HL-60/S4 treated with retinoic acid at 250 ng/mL for 4 days and 3 days (cell line): ENCODE results near the gene UST.

ENCODE experiments used
- in situ Hi-C: fragments of 300-500 bp; cut with MboI; formaldehyde crosslinking; loops from 2 replicates; pipeline ENCODE4 v1.7.0; 2022; ENCODE audit warnings: low sequenced_read_pairs

The UST gene

DNA sequence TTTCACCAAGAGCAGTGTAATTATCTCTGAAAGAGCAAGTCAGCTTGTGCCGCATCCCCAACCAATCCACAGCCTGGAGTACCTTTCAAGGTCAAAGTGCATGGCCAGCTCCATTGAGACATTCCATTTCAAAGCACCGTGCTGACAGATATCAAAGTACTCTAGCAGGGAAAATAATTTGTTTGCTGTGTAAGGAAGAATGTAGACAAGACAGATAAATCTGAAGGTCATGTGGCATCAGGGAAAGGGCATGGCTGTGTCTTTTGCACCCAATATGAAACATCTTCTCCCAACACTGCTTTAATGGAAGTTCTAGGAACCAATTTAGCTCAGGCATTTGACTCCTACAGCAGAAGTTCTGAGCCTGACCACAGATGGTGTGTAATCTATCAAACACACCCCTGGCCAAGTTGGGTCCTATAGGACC, 328.0 kb downstream of the UST start:
- in situ Hi-C loops, result loop anchor here (10.0 kb wide), 1 partner anchor 350 kb away; no protein-coding TSS in a partner anchor

DNA sequence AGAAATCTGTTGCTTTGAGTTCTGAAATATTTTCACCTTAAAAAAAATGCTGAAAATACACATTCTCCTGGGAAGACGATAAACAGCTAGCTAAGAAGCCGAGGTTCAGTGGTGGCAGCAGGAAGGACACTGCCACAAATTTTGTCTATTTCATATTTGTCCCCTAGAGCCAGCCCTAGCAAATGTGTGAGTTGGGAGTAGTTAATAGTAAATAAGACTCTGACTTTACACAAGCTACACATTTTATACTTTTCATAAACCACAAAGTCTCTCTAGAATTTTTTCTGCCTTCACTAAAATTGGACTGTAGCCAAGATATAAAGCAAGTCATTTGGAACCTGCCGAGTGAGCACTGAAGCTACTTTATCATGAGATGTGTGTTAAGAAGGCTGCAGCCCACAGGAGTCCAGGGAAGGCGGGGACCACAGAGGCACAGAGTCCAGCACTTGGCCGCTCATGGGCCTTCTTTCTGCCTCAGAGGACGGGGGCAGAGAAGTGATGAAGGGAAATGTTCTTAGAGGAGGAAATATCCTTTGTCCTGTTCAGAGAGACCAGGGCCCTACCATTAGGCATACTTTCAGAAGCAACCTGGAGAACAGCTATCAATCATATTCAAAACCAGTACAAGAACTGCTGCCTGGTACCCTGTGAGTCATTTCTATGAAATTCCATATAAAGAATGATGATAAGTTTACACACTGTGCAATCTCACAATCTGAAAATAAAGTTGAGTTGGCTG, 329.0 kb downstream of the UST start:
- in situ Hi-C loops, result loop anchor here (10.0 kb wide), 1 partner anchor 349 kb away; no protein-coding TSS in a partner anchor

DNA sequence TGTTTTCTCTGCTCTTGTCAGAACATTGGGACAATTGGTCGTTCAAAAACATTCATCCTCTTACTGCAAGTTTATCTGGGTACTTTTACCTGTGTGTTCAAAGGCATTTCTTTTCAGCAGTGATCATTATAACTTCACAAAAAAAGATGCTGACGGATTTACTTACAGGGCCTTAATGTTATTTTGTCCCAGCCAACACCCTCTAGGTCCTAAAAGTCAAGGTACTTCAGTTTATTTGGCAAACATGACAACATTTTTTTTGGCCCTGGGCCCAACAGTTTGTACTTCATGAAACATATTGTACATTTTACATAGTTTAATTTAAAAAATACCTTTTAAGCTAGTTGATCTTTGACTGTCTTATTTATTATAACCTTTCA, 329.5 kb downstream of the UST start:
- in situ Hi-C loops, result loop anchor here (10.0 kb wide), 1 partner anchor 348 kb away; no protein-coding TSS in a partner anchor

DNA sequence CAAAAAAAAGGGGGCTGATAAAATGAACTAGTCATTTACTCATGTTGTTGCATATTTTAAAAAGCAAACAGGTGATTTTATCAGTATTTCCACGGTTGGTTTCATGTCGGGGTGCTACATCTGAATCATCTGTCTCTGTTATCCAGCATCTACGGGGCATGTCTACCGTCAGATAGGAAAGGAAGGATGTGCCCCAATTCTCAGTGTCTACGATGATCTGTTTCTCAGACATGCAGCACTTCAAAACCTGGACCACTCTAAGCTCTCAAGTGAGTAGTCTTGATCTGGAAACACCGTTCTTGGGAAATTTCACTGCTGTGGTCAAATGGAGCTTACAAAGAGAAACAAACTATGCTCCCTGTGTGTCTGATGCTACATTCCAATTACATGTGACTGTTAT, 330.4 kb downstream of the UST start:
- in situ Hi-C loops, result loop anchor here (10.0 kb wide), 1 partner anchor 348 kb away; no protein-coding TSS in a partner anchor

DNA sequence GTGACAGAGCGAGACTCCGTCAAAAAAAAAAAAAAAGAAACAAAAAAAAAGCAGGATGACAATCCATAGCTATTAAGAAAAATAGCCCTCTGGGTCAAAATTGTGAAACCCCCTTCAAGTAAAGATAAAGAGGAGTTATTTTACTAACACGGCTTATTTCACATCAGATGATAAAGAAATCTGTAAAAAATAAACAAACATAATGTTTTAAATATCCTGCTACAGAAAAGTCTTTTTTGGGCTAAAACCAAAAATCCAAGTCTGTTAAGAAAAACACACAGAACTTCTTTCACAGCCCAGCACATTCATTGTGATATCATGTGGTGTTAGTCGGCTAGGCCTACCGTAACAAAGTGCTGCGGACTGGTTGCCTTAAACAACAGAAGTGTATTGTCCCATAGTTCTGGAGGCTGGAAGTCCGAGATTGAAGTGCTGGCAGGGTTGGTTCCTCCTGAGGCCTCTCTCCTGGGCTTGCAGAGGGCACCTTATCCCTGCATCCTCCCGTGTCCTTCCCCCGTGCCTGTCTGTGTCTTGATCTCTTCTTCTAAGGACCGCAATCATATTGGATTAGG, 331.5 kb downstream of the UST start:
- in situ Hi-C loops, result loop anchor here (10.0 kb wide), 1 partner anchor 347 kb away; no protein-coding TSS in a partner anchor

DNA sequence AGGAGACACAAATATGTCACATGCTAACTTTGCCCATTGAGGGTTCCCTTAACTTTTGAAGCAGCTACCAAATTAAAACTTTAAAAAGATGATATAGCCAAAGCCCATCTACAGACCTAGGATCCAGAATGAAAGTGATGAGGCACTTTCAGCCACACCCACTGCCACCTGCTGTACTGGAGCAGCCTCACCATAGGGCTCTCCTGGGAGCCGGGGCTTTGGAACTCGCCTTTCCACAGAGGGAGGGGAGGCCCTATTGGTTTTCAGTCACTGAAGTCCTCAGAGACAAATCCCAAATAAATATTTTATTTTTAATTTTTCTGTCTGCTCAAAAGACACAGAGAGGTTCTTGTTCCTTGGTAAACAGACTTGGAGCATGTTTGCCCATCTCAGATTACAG, 332.6 kb downstream of the UST start:
- in situ Hi-C loops, result loop anchor here (10.0 kb wide), 1 partner anchor 345 kb away; no protein-coding TSS in a partner anchor

DNA sequence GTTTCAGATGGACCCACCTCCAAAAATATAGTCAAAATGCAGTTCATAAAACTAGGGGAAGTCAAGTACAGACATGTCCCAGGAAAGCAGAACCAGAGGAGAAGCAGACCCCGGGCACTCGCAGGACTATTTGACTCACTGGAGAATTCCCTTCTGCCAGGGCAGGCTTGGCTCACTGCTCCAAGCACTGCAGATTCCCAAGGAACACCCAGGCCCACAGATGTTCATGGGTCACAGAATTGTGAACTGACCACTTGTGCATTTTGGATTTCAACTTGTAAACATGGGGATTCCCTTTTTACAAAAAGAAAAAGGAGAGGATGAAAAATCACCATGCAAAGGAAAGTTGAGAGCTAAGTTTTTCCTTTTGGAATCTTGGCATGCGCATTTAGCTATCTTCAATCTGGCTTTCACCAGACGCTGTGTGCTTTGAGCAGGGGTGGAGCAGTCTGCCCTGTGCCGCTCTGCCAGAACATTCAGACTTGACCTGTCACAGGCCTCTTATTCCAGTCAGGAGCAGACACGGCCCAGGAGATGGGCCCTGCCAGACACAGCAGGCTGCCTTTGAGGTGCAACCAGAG, 333.2 kb downstream of the UST start:
- in situ Hi-C loops, result loop anchor here (10.0 kb wide), 1 partner anchor 345 kb away; no protein-coding TSS in a partner anchor

DNA sequence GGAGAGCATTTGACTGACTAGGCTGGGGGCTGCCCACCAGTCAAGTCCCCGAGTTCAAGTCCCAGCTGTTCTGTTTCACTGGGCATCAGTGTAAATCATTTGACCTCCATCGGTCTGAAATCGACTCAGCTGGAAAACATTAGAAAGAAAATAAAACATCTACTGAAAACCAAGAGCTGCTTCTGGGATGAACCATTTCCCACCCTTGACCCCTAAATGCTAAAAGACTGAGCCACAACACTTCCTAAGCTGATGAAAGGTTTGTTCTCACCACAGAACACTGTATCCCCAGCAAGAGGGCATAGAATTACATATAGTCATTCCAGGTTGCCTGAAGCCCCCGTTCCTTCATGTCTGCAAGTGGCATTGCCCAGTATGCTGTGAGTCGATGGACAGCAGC, 333.7 kb downstream of the UST start:
- in situ Hi-C loops, result no loop called here

DNA sequence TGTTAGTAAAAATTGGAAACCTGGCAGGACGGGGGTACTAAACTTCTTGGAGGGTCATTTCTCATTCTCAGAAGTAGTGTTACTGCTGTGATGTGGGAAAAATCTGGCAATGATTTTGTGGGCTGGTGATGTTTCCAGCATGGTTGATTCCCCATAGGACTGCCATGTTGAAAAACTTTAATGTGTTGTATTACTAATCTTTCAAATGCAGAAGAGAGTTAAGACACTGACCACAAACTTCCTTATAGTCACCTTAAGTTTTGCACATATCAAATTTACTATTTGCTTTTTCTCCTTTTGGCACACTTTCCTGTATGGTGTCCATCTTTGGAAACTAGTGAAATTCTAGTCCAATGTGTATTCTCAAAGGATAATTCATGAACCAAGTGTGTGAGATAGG, 334.5 kb downstream of the UST start:
- in situ Hi-C loops, result no loop called here

DNA sequence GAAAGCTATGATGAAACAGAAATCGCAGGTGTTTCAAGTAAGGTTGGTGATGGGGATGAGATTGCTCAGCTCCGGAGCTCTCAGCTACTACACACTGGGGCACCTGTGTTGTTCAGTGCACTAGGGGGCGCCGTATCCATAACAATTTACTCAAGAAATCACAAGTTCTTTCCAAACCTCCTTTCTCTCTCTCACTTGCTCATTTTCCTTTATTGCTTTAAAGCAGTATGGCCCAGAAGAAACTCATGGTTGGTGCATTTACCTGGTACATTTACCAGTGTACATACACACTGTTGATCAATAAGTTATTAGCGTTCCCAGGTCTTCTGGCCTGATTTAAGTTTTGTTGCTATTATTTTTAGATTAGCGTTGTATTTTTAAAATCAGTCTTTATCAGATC, 335.5 kb downstream of the UST start:
- in situ Hi-C loops, result no loop called here

DNA sequence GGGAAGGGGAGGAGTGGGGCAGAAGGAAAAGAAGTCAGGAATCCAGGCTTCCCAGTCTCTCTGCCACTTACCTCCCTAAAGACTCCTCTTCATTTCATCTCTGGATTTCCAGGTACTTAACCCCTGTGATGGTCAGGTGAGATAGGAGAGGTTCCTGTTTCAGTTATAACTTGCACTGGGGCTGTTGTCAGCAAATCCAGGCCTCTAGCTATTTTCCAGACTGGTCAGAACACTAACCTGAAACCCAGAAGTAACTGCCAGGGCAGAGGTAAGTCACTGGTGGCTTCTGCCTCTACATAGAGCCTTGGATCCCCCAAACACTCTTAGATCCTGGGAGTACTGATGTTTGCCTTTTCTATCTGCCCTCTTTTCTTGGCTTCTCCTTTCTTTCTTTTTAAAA, 337.2 kb downstream of the UST start:
- in situ Hi-C loops, result no loop called here

DNA sequence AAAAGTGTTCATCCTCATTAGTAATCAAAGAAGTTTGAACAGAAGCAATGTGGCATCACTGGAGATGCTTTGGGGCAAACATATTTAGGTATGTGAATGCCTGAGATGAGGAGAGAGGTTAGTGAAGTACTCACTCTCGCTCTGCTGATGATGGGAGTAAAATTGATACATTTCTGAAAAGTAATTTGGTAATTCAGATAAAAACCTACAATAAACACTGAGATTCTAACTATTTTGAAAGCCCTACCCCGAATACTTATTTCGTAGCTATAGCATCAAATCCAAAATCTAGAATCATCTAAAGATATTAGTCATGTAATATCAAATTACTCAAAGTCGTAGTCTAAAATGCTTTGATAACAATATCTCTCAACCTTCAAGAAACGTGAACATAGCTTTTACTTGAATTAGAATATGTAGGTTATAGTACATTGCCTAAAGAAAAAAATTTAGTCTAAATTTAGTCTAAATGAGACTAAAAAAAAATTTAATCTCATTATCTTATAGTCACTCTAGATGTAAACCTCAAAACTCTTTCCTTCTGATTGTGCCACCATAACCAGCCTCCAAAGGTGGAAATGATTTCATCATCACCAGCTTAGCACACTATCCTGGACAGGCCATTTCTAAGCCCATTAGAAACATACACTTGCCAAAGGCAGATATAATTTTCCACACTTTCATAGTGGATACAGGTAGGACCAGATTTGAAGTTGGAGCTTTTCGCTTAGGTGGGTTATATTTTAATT, 338.2 kb downstream of the UST start:
- in situ Hi-C loops, result no loop called here

DNA sequence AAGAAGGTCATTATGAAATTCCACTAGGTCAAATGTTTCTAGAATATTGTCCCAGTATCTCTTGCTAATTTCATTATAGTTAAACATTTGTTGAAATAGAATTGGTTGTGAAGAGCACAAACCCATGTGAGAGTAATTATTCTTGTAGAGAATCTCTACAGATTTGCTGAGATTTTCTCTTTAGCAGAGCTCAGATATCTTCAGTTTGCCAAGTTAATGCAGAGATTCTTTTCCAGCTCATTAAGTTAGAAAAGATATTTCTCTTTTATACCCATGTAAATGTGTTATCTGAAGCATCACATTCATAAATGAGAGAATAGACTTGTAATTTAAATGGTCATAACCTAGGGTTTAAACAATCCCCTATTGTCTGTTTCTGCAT, 338.7 kb downstream of the UST start:
- in situ Hi-C loops, result no loop called here

DNA sequence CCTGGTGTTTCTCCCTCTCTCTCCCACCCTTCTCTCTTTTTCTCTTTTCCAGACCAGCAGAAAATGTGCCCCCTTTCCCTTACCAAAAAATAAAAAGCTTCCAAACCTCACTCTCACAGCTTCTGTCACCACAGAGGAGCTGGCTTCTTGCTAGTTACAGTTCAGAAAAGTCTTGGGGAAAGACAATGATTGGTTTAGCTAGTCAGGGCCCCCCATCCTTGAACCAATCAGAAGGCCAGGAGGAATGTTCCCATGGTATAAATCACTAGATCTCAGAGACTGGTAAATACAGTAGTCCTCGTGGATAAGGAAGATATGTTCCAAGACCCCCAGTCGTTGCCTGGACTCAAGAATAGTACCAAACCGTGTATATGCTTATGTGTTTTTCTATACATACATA, 339.5 kb downstream of the UST start:
- in situ Hi-C loops, result no loop called here

DNA sequence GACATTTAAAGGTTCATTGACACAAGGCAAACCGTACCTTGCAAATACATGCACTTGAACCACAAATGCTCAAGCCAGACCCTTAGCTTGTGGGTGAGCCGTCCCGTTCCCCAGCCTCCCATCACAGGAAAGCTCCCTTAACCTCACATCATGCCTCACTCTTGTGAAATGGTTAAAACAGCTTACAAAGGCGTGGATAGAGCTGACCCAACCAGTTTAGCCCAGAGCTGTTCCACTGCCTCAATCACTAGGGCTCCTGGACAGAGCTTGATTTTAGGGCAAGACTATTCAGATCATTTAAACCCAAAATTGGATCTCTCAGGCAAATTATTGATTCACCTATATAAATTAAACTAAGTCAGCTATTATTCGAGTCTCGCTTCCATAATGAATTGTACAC, 341.1 kb downstream of the UST start:
- in situ Hi-C loops, result no loop called here

DNA sequence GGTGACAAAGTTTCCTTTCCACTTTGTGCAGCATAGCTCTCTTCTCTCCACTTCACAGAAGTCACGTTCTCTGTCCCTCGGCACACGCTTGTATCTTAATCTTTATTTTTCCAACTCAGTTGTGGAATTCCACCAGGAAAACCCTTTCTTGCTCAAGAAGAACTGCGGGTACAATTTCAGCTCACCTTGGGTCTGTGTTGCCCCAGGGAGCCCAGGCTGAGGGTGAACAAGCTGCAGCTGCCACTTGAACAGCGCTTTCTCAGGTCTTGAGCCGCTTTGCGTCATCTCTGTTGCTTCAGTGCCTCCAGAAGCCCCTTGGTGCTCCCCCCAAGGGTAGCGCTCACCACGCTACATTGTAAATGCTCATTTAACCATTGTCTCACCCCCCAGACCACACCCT, 341.5 kb downstream of the UST start:
- in situ Hi-C loops, result no loop called here

DNA sequence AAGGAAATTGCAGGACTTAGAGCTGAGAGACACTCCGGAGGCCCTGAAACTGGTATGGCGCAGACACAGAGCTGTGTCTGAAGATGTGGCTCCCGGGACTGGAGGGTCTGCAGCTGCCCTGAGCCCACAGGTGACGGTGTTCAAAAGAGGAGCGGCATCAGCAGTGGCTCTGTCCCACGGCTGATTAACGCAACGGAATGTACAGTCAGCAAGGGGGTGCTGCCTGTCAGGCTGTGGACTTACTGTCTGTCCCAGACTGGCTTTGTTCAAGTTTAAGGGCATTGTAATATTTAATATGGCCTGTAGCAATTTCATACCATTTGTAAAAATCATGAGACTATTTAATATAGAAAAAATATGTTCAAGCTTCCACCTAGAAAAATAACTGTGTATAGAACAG, 342.7 kb downstream of the UST start:
- in situ Hi-C loops, result no loop called here

DNA sequence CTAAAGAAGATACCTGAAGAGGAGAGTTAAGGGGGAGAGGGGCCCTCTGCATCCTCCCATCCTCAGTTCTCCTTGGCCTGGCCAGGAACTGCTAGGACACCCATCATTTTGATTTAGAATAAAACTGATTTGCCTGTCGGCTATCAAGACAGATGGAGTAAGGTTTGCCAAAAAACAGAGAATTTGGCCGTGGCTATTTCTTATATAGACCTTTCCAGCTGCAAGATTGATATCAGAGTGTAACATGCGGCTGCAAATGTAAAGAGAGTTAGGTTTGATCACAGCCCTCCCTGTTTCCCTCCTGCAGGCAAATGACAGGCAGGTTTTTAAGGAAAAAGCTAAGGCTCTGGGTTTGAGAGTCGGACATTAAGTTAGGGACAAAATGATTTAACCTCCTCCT, 344.1 kb downstream of the UST start:
- in situ Hi-C loops, result no loop called here

DNA sequence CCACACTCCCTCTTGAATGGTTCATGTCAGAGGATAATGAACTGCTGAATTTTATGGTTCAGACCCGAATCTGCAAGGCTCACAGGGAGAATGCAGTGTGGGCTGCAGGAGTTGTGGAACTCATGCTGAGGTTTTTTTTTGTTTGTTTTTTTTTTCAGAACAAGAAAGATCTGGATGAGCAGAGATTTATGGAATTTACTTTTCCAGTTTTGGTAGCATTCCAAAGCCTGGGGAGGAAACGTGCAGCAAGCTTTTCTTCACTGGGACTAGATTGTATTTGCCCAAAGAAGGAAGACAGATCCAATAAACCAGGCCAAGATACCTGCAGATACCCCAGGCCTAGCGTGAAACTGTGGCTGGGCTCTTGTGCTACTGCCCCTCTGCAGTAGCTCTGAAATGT, 346.8 kb downstream of the UST start:
- in situ Hi-C loops, result no loop called here

DNA sequence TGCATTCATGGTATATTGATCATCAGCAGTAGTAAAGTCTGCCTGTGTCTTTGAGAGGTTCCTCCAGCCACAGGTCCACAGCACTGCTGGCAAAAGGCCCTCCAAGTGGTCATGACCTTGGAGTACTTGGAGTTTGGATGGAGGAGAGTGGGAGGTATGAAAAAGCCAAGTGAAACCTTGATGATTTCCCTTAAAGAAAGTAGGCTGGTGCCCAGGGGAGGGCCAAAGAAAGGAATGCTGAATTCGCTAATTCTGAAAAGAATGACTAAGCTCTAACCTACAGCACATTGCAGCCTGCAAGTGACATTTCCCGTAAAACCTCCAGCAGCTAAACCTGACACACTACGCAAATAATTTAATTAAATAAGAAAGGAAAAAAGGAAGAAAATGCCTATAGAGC, 347.3 kb downstream of the UST start:
- in situ Hi-C loops, result no loop called here

DNA sequence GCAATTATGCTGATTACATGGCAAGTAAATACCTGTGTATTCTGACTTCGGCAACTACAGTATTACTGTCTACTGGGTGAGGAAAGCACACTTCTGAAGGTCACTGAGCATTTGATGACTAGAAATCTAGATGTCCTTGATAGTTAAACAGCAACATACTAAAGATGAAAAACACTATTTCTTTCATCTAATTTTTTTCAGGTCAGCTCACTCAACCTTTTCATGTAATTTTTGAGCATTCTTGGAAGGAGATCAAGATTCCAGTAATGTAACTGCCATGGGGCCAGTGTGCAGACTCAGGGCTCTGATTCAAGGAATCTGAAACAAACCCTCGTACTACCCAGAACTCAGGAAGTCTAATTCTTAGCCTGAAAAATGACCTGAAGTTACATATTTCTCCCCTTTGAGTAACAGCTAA, 348.1 kb downstream of the UST start:
- in situ Hi-C loops, result no loop called here
